Right atrium auricular region (tissue), 2 donors: ENCODE measurements around the gene SEC63. TPM values are rescaled to one million over a fixed set of nuclear protein-coding genes. Genes with fewer than 3 reads are reported as not detected.
"Not testable (repeated sequence)": the region's sequence is repeated elsewhere in the genome, so short reads cannot be mapped to it uniquely, and the experiment has no call there.

ENCODE experiments used
- DNase-seq: peaks from one replicate; pipeline ENCODE4 v3.0.0-alpha.2; 2019; ENCODE audit warnings: low spot score
- H3K27ac ChIP-seq, 2 donors: fragments of 200-600 bp; sonication (generic); 1 replicate in 1 of 2; 2 replicates in 1 of 2; pipeline ENCODE4 v1.5.1; 2016 to 2019
- H3K27me3 ChIP-seq, 2 donors: fragments of 200-600 bp; sonication (generic); one replicate each; pipeline versions ENCODE4 v1.5.1 to v1.6.0; 2017 to 2019
- H3K36me3 ChIP-seq: fragments of 200-600 bp; sonication (generic); one replicate; pipeline ENCODE4 v1.5.1; 2016
- H3K4me1 ChIP-seq, 2 donors: fragments of 200-600 bp; sonication (generic); one replicate each; pipeline versions ENCODE4 v1.5.1 to v1.6.0; 2017 to 2019
- H3K4me3 ChIP-seq, 2 donors: fragments of 200-600 bp; sonication (generic); 1 replicate in 1 of 2; 2 replicates in 1 of 2; pipeline ENCODE4 v1.5.1; 2017 to 2019; ENCODE audit warnings: mild to moderate bottlenecking in 1 of 2, moderate library complexity in 1 of 2
- H3K9me3 ChIP-seq, 2 donors: fragments of 200-600 bp; sonication (generic); one replicate each; pipeline ENCODE4 v1.5.1; 2019
- CTCF ChIP-seq, 2 donors: fragments of 200-600 bp; sonication (generic); IDR thresholded peaks; one replicate each; pipeline ENCODE4 v1.5.1; 2019; ENCODE audit warnings: antibody characterized with exemption in 2 of 2
- total RNA-seq, 2 donors: library from RNA; depleted of rRNA; stranded (reverse); fragments of >200 nt; gene quantifications; one replicate each; pipeline ENCODE4 v1.1.0, GENCODE V29; 2016

Gene SEC63
- total RNA-seq, 2 donors from 2014 or later, result 14.5 to 18.9 TPM

DNA sequence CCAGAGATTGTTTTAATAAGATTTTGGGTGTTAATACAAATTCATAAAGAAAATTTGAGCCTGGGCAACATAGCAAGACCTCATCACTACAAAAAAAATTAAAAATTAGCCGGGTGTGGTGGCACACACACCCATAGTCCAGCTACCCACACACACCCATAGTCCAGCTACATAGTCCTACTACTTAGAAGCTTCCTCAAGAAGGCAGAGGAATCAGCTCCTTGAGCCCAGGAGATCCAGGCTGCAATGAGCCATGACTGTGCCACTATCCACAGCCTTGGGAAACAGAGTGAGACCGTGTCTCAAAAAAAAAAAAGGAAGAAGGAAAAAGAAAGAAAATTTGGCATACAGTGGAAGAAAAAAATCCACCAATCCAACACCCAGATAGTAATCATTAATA, 16.8 kb downstream of the SEC63 start:
- H3K27ac ChIP-seq, result no peak overlapping the region
- DNase-seq, result no peak
- H3K4me3 ChIP-seq, result no peak overlapping the region
- TF ChIP-seq CTCF (IDR thresholded peaks at IDR 0.05), result no peak
- H3K4me1 ChIP-seq, result peaks cover 0 to 25% of the 10 kb centered on the region in 2 donors
- H3K27me3 ChIP-seq, result no peaks in the 10 kb centered on the region
- H3K9me3 ChIP-seq, result no peaks in the 10 kb centered on the region
- H3K36me3 ChIP-seq, result no peaks in the 10 kb centered on the region

DNA sequence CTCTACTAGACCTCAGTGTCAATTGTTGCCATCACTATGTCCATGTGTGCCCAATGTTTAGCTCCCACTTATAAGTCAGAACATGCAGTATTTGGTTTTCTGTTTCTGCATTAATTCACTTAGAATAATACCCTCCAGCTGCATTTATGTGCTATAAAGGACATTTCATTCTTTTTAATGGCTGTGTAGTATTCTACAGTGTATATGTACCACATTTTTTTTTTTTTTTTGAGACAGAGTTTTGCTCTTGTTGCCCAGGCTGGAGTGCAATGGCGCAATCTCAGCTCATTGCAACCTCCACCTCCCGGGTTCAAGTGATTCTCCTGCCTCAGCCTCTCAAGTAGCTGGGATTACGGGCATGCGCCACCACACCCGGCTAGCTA, 21.1 kb downstream of the SEC63 start:
- not testable (repeated sequence) for DNase-seq, H3K27me3 ChIP-seq, H3K4me3 ChIP-seq, H3K27ac ChIP-seq, H3K36me3 ChIP-seq
- Histone ChIP-seq H3K4me1 (peaks cover 0 to 14% of the 10 kb centered on the region in 2 donors), H3K9me3 (peaks cover 0 to 15% of the 10 kb centered on the region in 2 donors)

GRCh38 chr6:107936162-107936909, 21.7 kb downstream of the SEC63 start:
- Histone ChIP-seq H3K27ac (no peak overlapping the region), H3K27me3 (no peaks in the 10 kb centered on the region), H3K4me1 (peaks cover 0 to 9% of the 10 kb centered on the region in 2 donors), H3K4me3 (no peak overlapping the region), H3K36me3 (no peaks in the 10 kb centered on the region), H3K9me3 (peaks cover 0 to 16% of the 10 kb centered on the region in 2 donors)
- no peak for TF ChIP-seq CTCF (IDR thresholded peaks at IDR 0.05)
- no peak for DNase-seq

- DNase-seq, H3K27ac ChIP-seq, H3K4me3 ChIP-seq, H3K36me3 ChIP-seq, H3K4me1 ChIP-seq, H3K27me3 ChIP-seq: not testable (repeated sequence)
- H3K9me3 ChIP-seq, result peaks cover 0 to 16% of the 10 kb centered on the region in 2 donors
Observed at GRCh38 chr6:107934229-107934628, 23.8 kb downstream of the SEC63 start.

DNA sequence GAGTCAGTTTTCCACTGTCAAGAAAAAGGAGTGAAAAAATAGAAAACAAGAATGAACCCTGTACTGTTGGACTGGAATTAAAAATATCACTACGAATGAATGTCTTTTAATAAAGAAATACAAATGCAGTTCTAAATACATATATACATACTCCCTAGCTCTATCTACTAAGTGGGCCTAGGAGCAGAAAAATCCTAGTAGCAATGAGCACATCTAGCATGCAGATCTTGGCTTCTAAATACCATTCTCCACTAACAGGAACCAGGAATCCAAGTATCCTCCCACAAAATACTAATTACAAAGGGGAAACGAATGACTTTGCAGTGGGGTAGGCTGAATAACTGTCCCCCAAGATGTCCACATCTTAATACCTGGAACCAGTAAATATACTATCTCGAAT, 25.4 kb downstream of the SEC63 start:
- Histone ChIP-seq H3K9me3 (peaks cover 0 to 16% of the 10 kb centered on the region in 2 donors), H3K4me3 (no peak overlapping the region), H3K36me3 (no peaks in the 10 kb centered on the region), H3K4me1 (no peaks in the 10 kb centered on the region), H3K27ac (no peak overlapping the region), H3K27me3 (no peaks in the 10 kb centered on the region)
- no peak for TF ChIP-seq CTCF (IDR thresholded peaks at IDR 0.05)
- no peak for DNase-seq

DNA sequence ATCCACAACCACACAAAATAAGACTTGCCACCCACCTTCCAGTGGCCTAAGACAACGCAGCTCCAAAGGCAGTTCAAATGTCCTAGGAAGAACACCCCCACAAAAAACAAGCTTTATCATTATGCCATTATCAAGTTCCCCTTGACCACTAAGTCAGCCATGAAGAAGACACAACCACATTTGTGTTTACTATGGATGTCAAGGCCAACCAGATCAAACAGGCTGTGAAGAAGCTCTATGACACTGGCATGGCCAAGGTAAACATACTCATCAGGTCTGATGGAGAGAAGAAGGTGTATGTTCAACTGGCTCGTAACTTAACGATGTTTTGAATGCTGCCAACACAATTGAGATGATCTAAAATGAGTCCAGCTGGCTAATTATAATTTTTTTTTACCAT, 26.1 kb downstream of the SEC63 start:
- no peaks in the 10 kb centered on the region for H3K27me3 ChIP-seq
- H3K4me3 ChIP-seq, result no peak overlapping the region
- H3K4me1 ChIP-seq, result no peaks in the 10 kb centered on the region
- no peak for DNase-seq
- no peak for TF ChIP-seq CTCF (IDR thresholded peaks at IDR 0.05)
- H3K27ac ChIP-seq, result no peak overlapping the region
- no peaks in the 10 kb centered on the region for H3K36me3 ChIP-seq
- H3K9me3 ChIP-seq, result peaks cover 0 to 16% of the 10 kb centered on the region in 2 donors

- Histone ChIP-seq H3K27ac (no peak overlapping the region), H3K27me3 (no peaks in the 10 kb centered on the region), H3K4me3 (no peak overlapping the region), H3K36me3 (no peaks in the 10 kb centered on the region), H3K4me1 (no peaks in the 10 kb centered on the region), H3K9me3 (peaks cover 0 to 16% of the 10 kb centered on the region in 2 donors)
- no peak for DNase-seq
- no peak for TF ChIP-seq CTCF (IDR thresholded peaks at IDR 0.05)
Observed at GRCh38 chr6:107928984-107929383, 29.0 kb downstream of the SEC63 start.

DNA sequence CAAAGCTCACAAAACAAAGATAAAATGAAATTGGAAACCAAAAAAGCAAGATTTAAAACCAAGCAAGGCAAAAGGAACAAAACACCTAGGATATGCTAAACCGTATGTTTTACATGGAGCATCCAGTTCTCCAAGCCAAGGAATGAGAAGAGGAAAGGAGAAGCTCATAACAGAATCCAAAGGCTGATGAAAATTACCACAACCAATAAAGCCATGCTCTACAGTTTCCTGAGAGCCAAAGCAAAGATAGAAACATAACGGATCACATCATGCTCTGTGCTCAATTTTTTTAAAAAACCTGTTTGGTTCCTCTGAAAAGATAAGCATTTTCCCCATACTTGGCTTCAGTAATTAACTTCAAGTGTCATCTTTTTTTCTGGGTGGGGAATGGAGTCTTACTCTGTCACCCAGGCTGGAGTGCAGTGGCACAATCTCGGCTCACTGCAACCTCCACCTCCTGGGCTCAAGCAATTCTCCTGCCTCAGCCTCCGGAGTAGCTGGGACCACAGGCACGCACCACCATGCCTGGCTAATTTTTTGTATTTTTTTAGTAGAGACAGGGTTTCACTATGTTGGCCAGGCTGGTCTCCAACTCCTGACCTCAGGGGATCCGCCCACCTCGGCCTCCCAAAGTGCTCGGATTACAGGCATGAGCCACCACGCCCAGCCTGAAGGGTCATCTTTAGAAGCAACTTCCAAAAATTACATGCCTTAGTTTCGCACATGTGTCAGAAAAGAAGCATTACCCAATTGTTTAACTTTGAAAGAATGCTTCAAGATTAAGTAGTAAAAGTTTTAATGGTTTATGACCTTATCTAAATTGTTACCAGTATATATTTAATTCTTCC, 31.1 kb downstream of the SEC63 start:
- H3K27ac ChIP-seq, H3K4me1 ChIP-seq, H3K27me3 ChIP-seq, H3K9me3 ChIP-seq, H3K36me3 ChIP-seq, DNase-seq, H3K4me3 ChIP-seq: not testable (repeated sequence)
